GM12872 (cell line): ENCODE results near the gene WBP2.
A peak's percentile ranks its signal among the peaks of the same experiment; 100 is the strongest.

Experiments
- CTCF ChIP-seq: IDR thresholded peaks from 3 replicates; pipeline ENCODE4 v1.5.1; 2011; ENCODE audit warnings: low read depth, mild to moderate bottlenecking, low read length, moderate library complexity; ENCODE audit not compliant: insufficient read depth

Gene WBP2

GRCh38 chr17:75898065-75898464 is 42.9 kb upstream of the WBP2 start:
- TF ChIP-seq CTCF = no peak

- TF ChIP-seq CTCF = no peak
These were observed 42.3 kb upstream of the WBP2 start for GRCh38 chr17:75897160-75898019.

- peak; percentile 37; the same call in 1 of the 3 replicates for TF ChIP-seq CTCF
These were observed 41.5 kb upstream of the WBP2 start, which contains the start of gene TRIM65 for GRCh38 chr17:75896415-75897159. Gene TRIM65 (minus strand): TSS chr17:75896951. CDS start chr17:75896937, 14 bp downstream.

DNA sequence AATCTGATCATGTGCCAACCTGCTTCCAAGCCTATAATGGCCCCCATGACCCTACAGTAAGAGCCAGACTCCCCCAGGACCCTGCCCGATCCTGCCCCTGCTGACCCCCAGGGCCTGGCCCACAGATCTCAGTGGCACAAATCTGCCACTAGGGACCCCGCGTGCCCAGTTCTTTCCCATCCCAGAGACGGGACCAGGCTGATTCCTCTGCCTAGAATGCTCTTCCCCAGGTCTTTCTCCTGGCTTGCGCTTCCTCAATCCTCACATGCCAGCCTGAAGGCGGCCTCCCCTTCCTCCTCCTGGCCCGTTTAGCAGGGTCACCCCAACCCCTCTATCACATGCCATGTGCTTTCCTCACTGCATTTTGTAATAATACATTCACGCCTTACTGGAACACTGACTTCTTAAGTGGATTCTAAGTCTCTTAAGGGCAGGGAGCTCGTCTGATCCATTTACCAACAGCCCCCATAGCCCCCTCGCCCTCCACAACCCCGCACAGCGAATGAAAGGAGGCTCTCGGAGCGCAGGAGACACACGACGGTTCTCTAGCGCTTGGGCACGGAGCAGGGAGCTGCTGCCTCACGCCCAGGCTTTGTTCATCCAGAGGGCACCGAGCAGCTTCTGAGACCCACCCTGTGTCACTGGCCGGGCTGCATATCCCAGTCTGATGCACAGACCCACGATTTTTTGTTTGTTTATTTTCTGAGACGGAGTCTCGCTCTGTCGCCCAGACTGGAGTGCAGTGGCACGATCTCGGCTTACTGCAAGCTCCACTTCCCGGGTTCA is 40.4 kb upstream of the WBP2 start:
- TF ChIP-seq CTCF = peak; percentile 54

DNA sequence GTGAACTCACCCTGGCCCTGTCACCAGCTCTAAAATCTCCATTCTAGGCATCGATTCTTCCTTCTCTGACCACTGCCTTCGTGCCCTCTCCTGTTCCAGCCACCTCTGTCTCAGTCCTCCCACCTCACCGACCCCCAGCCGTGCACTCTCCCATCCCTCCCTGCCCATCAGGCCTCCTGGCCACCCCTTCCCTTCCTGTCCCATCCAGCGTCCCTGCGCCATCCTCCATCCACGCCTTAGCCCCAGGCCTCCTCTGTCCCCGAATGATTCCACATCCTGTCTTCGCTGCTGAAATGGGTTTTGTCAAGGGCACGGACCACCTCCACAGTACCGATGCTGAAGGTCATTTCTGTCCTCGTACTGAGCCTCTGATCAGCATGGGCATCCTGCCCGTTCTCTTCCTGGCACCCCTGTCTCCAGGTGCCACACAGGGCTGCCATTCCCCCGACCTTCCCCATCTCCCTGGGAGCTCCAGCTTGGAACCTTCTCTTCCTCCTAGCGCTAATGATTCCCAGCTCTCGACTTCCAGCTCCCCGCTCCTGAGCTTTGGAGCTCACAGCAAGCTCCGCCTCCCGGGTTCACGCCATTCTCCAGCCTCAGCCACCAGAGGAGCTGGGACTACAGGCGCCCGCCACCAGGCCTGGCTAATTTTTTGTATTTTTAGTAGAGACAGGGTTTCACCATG is 39.1 kb upstream of the WBP2 start:
- TF ChIP-seq CTCF = no peak

DNA sequence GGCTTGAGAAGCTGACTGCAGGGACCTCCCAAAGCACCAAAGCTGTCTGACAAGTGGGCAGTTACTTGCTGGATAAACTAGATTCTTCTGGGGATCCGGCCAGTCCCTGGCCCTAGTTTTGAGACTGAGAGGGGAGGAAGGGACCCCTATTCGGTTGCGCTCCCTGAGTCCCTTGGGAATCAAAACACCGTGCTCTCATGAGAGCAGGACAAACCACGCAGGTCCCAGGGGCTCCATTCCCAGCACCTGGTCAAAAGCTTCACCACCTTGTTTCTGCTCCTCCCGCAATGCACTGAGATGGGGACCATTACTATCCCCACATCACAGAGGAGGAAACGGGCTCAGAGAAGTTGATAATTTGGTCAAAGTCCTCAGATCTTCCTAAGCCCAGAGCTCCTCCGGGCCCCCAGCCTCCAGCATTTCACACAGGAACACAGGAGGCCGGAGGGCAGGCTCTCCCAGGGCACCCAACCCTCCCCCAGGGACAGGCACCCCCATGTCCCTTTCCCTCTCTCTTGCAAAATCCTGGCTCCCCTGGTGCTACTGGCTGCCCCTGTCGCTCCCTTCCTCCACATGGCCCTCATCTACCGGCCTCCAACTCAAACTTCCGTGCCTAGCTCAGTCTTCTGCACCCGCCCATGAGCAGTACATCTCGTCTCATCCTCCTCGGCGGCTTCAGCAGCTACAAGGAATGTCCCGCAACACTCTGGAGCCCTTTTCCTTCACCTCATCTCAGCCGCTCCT is 38.3 kb upstream of the WBP2 start:
- TF ChIP-seq CTCF = no peak
